Measurements from ENCODE around the gene SEC16A.

Gene SEC16A

DNA sequence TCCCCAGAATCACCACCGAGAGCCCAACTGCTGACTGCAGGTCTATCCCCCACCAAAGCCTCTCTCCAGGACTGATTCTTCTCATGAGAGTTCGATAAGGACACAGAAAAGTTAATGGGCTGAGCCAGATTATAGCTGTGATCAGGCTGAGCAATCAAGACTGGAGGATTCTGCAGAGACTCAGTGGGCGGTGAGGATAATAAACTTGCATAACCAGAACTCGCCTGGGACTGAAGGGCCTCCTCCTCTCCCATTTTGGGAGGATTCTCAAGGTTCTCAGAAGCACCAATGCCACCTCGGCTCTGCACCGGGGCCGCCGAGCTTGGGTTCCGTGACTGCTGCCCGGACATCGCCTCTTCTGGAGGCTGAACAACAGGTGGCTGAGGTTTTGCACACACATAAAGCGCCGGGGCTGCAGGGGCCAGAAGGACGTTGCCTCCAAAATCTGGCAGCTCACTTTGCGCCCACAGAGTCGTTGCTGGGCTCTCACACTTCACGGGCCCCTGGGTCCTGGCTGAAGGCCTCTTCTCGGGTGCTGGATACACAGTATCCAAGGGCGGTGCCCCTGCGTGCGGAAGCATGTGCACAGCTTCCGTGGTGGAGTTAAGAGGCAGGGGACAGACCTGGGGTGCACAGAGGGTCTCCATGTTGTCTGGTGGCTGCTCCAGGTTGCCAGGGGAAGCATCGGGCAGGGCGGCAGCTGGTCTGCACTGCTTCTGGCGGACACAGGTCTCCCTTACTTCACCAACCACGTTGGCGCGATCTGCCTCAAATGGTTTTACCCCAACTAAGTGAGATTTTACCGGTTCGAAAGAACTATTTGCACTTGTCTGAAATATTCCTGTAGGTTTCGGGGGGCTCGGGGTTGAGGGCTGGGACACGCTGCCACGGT is 7.6 kb downstream of the SEC16A start:
- Mint-ChIP-seq H3K9me3 (no peaks in the 10 kb centered on the region), H3K36me3 (ENCODE audit: low read depth) (peaks cover 37% of the 10 kb centered on the region), H3K4me1 (ENCODE audit: low read depth) (peaks cover 6% of the 10 kb centered on the region), H3K27ac (no peak overlapping the region), H3K27me3 (ENCODE audit: low read depth) (no peaks in the 10 kb centered on the region), H3K4me3 (no peak overlapping the region)
- DNase-seq (ENCODE audit: low spot score) = no peak

GRCh38 chr9:136474021-136474640 is 8.7 kb downstream of the SEC16A start:
- Mint-ChIP-seq H3K36me3 (ENCODE audit: low read depth) (peaks cover 36% of the 10 kb centered on the region), H3K27ac (no peak overlapping the region), H3K27me3 (ENCODE audit: low read depth) (no peaks in the 10 kb centered on the region), H3K4me3 (no peak overlapping the region), H3K4me1 (ENCODE audit: low read depth) (peaks cover 3% of the 10 kb centered on the region), H3K9me3 (no peaks in the 10 kb centered on the region)
- DNase-seq (ENCODE audit: low spot score) = no peak

GRCh38 chr9:136473354-136473721 is 9.5 kb downstream of the SEC16A start:
- Mint-ChIP-seq H3K27ac (no peak overlapping the region), H3K4me3 (no peak overlapping the region), H3K36me3 (ENCODE audit: low read depth) (peaks cover 35% of the 10 kb centered on the region), H3K27me3 (ENCODE audit: low read depth) (no peaks in the 10 kb centered on the region), H3K9me3 (no peaks in the 10 kb centered on the region), H3K4me1 (ENCODE audit: low read depth) (no peaks in the 10 kb centered on the region)
- no peak for DNase-seq (ENCODE audit: low spot score)

- no peaks in the 10 kb centered on the region for H3K9me3 Mint-ChIP-seq
- H3K27ac Mint-ChIP-seq = no peak overlapping the region
- no peaks in the 10 kb centered on the region for H3K4me1 Mint-ChIP-seq (ENCODE audit: low read depth)
- no peaks in the 10 kb centered on the region for H3K27me3 Mint-ChIP-seq (ENCODE audit: low read depth)
- DNase-seq (ENCODE audit: low spot score) = no peak
- H3K36me3 Mint-ChIP-seq (ENCODE audit: low read depth) = peaks cover 35% of the 10 kb centered on the region
- H3K4me3 Mint-ChIP-seq = no peak overlapping the region
Observed at GRCh38 chr9:136472640-136473353, 10.0 kb downstream of the SEC16A start.

GRCh38 chr9:136471802-136472487 is 10.9 kb downstream of the SEC16A start:
- Mint-ChIP-seq H3K9me3 (no peaks in the 10 kb centered on the region), H3K4me1 (ENCODE audit: low read depth) (no peaks in the 10 kb centered on the region), H3K36me3 (ENCODE audit: low read depth) (peaks cover 29% of the 10 kb centered on the region), H3K27ac (no peak overlapping the region), H3K4me3 (no peak overlapping the region), H3K27me3 (ENCODE audit: low read depth) (no peaks in the 10 kb centered on the region)
- no peak for DNase-seq (ENCODE audit: low spot score)

- Mint-ChIP-seq H3K36me3 (ENCODE audit: low read depth) (peaks cover 33% of the 10 kb centered on the region), H3K27me3 (ENCODE audit: low read depth) (no peaks in the 10 kb centered on the region), H3K27ac (no peak overlapping the region), H3K4me3 (no peak overlapping the region), H3K9me3 (no peaks in the 10 kb centered on the region), H3K4me1 (ENCODE audit: low read depth) (no peaks in the 10 kb centered on the region)
- no peak for DNase-seq (ENCODE audit: low spot score)
Observed at GRCh38 chr9:136470792-136471469, 11.9 kb downstream of the SEC16A start.

DNA sequence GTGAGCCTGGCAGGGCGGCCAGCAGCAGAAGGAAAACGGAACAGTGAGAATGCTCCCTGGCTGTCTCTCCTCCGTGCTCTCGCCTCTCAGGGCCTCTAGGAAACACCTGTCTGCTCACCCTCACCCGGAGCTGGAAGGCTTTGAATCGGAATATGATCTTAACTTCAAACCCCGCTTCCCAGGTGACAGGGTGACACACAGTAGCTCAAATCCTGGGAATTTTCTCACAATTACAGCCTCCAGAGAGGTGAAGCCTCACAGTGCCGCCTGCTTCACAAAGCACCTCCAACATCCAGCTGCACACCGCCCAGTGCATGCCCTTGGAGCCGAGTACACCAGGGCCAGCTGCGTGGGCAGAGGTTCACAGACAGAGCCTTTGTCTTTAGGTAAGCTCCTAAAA is 12.5 kb downstream of the SEC16A start:
- Mint-ChIP-seq H3K9me3 (no peaks in the 10 kb centered on the region), H3K27ac (no peak overlapping the region), H3K4me1 (ENCODE audit: low read depth) (no peaks in the 10 kb centered on the region), H3K36me3 (ENCODE audit: low read depth) (peaks cover 34% of the 10 kb centered on the region), H3K27me3 (ENCODE audit: low read depth) (no peaks in the 10 kb centered on the region), H3K4me3 (no peak overlapping the region)
- DNase-seq (ENCODE audit: low spot score) = no peak

DNA sequence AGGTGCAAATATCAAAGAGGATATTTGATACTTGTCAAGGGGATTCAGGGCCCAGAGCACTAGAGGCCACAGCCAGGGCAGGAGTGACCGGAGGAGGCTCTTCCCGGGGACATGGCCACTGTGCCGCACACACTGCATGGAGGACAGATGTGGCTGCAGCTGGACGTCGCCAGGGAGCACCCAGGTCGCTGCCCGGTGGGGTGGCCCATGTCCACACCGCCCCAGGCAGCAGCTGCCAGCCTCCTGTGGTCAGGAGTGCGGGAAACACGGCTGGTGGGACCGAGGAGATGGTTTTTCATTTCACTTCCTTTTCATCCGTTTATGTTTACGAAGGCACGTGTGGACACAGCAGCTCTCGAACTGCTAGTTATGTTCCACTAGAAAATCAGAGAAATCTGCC is 15.1 kb downstream of the SEC16A start:
- no peaks in the 10 kb centered on the region for H3K27me3 Mint-ChIP-seq (ENCODE audit: low read depth)
- H3K9me3 Mint-ChIP-seq = no peaks in the 10 kb centered on the region
- no peak for DNase-seq (ENCODE audit: low spot score)
- H3K4me3 Mint-ChIP-seq = no peak overlapping the region
- H3K36me3 Mint-ChIP-seq (ENCODE audit: low read depth) = peaks cover 45% of the 10 kb centered on the region
- H3K27ac Mint-ChIP-seq = no peak overlapping the region
- no peaks in the 10 kb centered on the region for H3K4me1 Mint-ChIP-seq (ENCODE audit: low read depth)

- H3K36me3 Mint-ChIP-seq (ENCODE audit: low read depth) = peaks cover 51% of the 10 kb centered on the region
- H3K4me3 Mint-ChIP-seq = no peak overlapping the region
- no peak overlapping the region for H3K27ac Mint-ChIP-seq
- H3K4me1 Mint-ChIP-seq (ENCODE audit: low read depth) = no peaks in the 10 kb centered on the region
- no peaks in the 10 kb centered on the region for H3K27me3 Mint-ChIP-seq (ENCODE audit: low read depth)
- DNase-seq (ENCODE audit: low spot score) = no peak
- H3K9me3 Mint-ChIP-seq = no peaks in the 10 kb centered on the region
Observed at GRCh38 chr9:136466155-136466541, 16.7 kb downstream of the SEC16A start.

GRCh38 chr9:136465500-136466154 is 17.2 kb downstream of the SEC16A start:
- Mint-ChIP-seq H3K4me3 (no peak overlapping the region), H3K4me1 (ENCODE audit: low read depth) (no peaks in the 10 kb centered on the region), H3K27ac (no peak overlapping the region), H3K36me3 (ENCODE audit: low read depth) (peaks cover 53% of the 10 kb centered on the region), H3K9me3 (no peaks in the 10 kb centered on the region), H3K27me3 (ENCODE audit: low read depth) (no peaks in the 10 kb centered on the region)
- DNase-seq (ENCODE audit: low spot score) = no peak

GRCh38 chr9:136464241-136464640 is 18.6 kb downstream of the SEC16A start:
- no peak for DNase-seq (ENCODE audit: low spot score)
- Mint-ChIP-seq H3K4me3 (no peak overlapping the region), H3K27ac (no peak overlapping the region), H3K4me1 (ENCODE audit: low read depth) (no peaks in the 10 kb centered on the region), H3K36me3 (ENCODE audit: low read depth) (peaks cover 58% of the 10 kb centered on the region), H3K9me3 (no peaks in the 10 kb centered on the region), H3K27me3 (ENCODE audit: low read depth) (no peaks in the 10 kb centered on the region)

DNA sequence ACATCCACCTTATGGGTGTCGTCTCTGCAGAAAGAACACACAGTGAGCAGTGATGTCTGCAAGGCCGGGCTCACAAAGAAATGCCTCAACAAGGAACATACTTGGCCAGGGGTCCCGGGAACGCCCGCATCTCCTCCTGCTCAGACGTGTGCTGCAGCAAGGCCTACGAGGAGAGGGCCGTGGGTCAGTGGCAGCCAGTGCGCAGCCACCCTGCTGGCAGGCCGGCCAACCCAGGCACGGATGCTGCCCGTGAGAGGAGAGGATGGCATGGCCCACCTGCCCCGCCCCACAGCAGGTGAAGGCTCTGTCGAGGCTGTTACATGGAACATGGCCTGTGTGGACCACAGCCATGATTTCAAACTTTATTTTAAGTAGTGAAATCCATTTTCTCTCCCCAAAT is 19.3 kb downstream of the SEC16A start:
- H3K4me3 Mint-ChIP-seq = no peak overlapping the region
- no peak overlapping the region for H3K27ac Mint-ChIP-seq
- peaks cover 63% of the 10 kb centered on the region for H3K36me3 Mint-ChIP-seq (ENCODE audit: low read depth)
- DNase-seq (ENCODE audit: low spot score) = no peak
- H3K27me3 Mint-ChIP-seq (ENCODE audit: low read depth) = no peaks in the 10 kb centered on the region
- H3K9me3 Mint-ChIP-seq = no peaks in the 10 kb centered on the region
- no peaks in the 10 kb centered on the region for H3K4me1 Mint-ChIP-seq (ENCODE audit: low read depth)

- Mint-ChIP-seq H3K27me3 (ENCODE audit: low read depth) (no peaks in the 10 kb centered on the region), H3K4me1 (ENCODE audit: low read depth) (no peaks in the 10 kb centered on the region), H3K9me3 (no peaks in the 10 kb centered on the region), H3K4me3 (no peak overlapping the region), H3K27ac (no peak overlapping the region), H3K36me3 (ENCODE audit: low read depth) (peaks cover 60% of the 10 kb centered on the region)
- DNase-seq (ENCODE audit: low spot score) = no peak
Observed at GRCh38 chr9:136462664-136463063, 20.2 kb downstream of the SEC16A start.
